GM13976 (cell line): ENCODE measurements around the gene ST3GAL5.

Experiments used
- DNase-seq: peaks from one replicate; pipeline ENCODE4 v3.0.0; 2012; ENCODE audit warnings: low spot score
- in situ Hi-C: fragments of 300-500 bp; cut with MboI; formaldehyde crosslinking; loops from one replicate; pipeline ENCODE4 v1.12.0; 2022; ENCODE audit warnings: low sequenced_read_pairs, mixed read lengths, inconsistent platforms; ENCODE audit not compliant: unreplicated experiment
- TF ChIP-seq, protein P1 (sequence below): IDR thresholded peaks from 2 replicates; pipeline ENCODE4 v1.5.1; 2012; ENCODE audit warnings: borderline replicate concordance, mild to moderate bottlenecking; ENCODE audit not compliant: insufficient read depth; ENCODE audit errors: extremely low read depth, missing control alignments, control extremely low read depth

The ST3GAL5 gene

DNA sequence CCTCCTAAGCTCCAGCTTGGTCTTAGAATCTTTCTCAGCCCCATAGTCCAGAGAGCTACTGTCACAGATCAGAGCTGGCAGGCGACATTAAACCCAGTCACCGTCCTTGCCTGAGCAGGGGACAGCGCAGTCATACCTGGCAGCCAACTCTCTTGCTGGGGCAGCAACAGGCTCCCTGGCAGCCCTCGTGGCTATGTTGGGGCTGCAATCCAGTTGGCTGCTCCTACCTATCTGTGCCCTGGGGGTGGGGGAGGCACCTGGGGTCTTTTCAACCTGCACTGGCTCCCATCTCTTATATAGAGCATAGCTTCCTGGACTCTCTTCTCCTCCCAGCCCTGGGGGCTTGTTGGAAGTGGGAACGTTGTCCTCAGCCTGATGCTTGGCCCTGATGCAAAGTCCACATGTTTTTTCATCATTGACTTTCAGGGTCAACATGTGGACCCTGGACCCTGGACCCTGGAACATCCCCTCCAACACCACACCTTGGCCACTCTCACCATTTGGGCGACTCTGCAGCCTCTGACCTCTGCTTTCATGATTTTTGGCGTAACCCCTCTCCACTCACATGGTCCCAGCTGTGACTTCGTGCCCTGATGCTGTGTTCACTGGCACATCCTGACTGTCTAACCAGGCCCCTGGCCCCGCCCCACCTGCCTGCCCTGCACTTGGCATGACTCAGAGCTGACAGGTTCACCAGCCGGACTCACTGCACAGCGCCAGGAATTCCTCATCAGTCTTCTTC lies 89.4 kb downstream of the ST3GAL5 start:
- in situ Hi-C loops = no loop called here
- TF ChIP-seq, protein P1, sequence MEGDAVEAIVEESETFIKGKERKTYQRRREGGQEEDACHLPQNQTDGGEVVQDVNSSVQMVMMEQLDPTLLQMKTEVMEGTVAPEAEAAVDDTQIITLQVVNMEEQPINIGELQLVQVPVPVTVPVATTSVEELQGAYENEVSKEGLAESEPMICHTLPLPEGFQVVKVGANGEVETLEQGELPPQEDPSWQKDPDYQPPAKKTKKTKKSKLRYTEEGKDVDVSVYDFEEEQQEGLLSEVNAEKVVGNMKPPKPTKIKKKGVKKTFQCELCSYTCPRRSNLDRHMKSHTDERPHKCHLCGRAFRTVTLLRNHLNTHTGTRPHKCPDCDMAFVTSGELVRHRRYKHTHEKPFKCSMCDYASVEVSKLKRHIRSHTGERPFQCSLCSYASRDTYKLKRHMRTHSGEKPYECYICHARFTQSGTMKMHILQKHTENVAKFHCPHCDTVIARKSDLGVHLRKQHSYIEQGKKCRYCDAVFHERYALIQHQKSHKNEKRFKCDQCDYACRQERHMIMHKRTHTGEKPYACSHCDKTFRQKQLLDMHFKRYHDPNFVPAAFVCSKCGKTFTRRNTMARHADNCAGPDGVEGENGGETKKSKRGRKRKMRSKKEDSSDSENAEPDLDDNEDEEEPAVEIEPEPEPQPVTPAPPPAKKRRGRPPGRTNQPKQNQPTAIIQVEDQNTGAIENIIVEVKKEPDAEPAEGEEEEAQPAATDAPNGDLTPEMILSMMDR = no peak
- no peak for DNase-seq

DNA sequence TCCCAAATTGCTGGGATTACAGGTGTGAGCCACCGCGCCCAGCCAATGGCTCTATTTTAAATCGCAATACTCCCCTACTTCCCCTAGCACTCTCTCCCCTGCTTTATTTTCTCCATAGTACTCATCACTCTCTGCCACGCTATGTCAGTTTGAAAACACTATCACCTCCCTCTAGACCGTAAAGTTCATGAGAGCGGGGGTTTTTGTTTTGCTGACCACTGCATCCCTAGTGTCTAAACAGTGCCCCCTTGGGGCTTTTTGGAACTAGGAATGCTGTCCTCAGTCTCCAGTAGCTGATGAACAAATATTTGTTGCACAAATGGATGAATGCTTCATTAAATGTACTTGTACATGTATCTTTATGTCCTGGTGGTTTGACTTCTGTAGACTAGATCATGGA lies 90.9 kb downstream of the ST3GAL5 start:
- DNase-seq = no peak
- TF ChIP-seq, protein P1 = no peak
- in situ Hi-C loops = no loop called here

DNA sequence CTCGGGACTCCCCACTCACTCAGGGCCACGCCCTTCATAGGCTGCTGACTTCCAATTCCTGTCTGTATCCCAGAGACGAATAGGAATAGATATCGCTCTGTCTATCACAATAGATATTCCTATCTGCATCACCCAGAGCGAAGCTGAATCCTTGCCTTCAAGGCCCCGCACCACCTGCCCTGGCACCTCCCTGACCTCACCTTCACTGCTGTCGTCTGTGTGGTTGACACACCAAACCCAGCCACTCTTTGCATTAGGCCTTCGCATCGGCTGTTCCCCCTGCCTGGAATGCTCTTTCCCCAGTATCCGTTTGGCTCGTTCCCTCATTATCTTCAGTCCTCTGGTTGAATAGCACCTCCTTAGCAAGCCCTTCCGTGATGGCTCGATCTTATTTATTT lies 91.5 kb downstream of the ST3GAL5 start:
- no peak for DNase-seq
- in situ Hi-C loops = no loop called here
- TF ChIP-seq, protein P1 = no peak

DNA sequence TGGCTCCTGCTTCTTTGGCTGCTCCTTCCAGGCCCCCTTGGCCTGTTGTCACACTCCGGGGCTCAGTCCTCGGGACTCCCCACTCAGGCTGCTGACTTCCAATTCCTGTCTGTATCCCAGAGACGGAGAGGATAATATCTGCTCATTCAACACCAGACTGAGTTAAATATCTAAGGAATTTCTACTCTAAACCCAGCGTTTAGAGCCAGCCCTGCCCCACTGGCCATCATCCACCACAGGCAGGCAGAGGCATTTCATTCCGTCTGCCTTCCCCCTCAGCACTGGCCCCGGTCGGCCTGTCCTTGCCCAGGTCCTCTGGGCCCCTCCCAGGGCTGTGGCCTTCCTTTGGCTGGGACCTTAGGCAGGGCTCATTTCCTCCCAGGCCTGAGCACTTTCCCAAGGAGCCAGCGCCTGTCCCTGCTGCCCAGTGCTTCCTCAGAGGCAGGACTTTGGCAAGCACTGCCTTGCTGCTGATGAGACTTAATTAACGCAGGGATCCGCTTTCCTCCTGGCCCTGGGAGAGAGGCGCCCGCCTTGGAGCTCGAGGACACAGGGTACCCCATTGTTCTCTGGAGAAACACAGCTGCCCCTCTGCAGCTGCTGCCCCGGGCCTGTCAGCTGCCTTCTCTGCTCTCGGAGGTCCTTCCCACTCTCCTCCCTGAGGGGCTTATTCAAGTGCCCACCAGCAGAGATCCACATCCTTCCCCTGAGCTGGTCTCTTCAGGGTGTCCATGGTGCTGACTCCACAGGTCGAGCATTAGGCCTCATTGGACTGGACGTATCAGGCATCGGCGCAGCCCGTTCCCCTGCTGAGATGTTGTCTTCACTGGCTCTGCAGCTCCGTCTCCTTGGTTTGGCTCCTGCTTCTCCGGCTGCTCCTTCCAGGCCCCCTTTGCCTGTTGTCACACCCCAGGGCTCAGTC lies 92.2 kb downstream of the ST3GAL5 start:
- in situ Hi-C loops = no loop called here
- TF ChIP-seq, protein P1 = no peak
- no peak for DNase-seq

DNA sequence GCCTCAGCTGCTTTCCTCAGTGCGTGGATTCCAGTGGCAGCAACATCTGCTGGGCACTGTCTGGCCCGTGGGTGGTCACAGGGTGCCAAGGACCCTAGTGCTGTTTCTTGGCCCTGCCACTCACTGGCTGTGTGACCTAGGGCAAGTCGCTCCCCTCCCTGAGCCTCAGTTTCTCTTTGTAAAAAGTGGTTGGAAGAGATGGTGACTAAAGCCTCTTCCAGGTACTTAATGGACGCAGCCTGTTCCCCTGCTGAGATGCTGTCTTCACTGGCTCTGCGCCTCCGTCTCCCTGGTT lies 92.8 kb downstream of the ST3GAL5 start:
- DNase-seq = no peak
- in situ Hi-C loops = no loop called here
- TF ChIP-seq, protein P1 = no peak

DNA sequence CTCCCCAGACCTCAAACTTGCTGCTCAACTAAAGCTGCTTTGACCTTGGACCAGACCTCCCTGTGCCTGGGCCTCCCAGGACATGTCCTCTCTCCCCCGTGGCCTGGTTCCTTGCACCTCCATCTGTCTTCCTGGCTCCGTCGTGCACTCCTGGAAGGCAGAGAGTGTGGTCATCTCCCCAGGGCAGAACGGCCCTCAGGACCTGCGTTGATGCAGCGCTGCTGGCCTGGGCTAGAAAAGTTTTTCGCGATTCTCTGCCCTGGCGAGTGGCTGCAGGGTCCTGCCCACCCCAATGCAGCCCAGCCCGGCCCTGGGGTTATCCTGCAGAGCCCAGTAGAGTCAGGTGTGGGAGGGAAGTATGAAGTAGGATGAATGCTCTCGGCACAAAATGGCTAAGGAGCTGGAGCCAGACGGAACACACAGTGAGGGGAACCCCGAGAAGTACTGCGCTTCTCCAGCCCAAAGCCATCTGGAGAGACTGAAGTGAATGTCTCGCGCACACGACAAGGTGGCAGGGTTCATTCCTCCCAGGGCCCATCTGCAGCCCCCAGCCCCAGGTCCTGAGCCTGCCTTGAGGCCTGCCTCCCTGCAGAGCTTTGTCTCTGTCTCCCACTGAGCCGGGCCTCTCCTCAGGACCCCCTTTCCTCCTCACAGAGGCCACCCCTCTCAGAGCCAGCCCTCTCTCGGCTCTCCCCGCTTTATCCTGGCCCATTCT lies 93.3 kb downstream of the ST3GAL5 start:
- in situ Hi-C loops = no loop called here
- TF ChIP-seq, protein P1 = no peak
- DNase-seq = no peak
